ENCODE measurements around the gene IL20RB. TPM values are rescaled to one million over a fixed set of nuclear protein-coding genes. Genes with fewer than 3 reads are reported as not detected.
A peak's percentile ranks its signal among the peaks of the same experiment; 100 is the strongest.
"Not testable (repeated sequence)": the region's sequence is repeated elsewhere in the genome, so short reads cannot be mapped to it uniquely, and the experiment has no call there.

Gene IL20RB
- total and polyA plus RNA-seq, 4 donors = 0.14 to 1.3 (median 0.33) TPM

DNA sequence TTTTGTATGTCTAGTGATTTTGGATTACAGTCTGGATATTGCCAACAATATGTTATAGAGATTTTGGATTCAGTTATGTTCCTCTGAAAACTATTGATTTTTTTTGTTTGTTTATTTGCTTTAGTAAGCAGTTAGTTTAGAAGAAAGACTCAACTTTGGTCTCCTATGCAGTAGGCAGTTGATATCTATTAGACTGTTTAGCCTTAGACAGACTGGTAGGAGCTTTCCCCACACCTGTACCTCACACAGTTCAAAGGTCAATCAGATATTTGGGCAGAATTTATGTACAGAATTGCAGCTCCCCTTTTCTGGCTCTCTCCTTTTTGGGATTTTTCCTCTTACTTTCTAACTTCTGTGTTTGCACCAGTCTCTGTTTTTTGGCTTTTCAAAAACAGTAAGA, 42.3 kb downstream of the IL20RB start:
- Histone ChIP-seq H3K9me3 (ENCODE audit: control insufficient read depth in 4 of 4, low read length in 3 of 4) (peaks cover 0 to 3% (median 0%) of the 10 kb centered on the region in 4 donors), H3K9ac (ENCODE audit: low read depth in 1 of 2, low read length in 2 of 2) (no peak overlapping the region), H3K4me3 (ENCODE audit: low read depth in 1 of 3, low read length in 3 of 3) (no peak overlapping the region), H3K27me3 (ENCODE audit: control insufficient read depth in 4 of 4, insufficient read depth in 4 of 4, low read length in 3 of 4) (no peaks in the 10 kb centered on the region), H3K4me1 (ENCODE audit: control insufficient read depth in 4 of 4, insufficient read depth in 4 of 4, low read length in 3 of 4) (peaks cover 0 to 4% (median 2%) of the 10 kb centered on the region in 4 donors), H3K36me3 (ENCODE audit: control insufficient read depth in 4 of 4, insufficient read depth in 3 of 4, low read depth in 1 of 4, low read length in 3 of 4) (no peaks in the 10 kb centered on the region), H3K27ac (ENCODE audit: low read depth in 1 of 2, low read length in 2 of 2) (no peak overlapping the region)
- peak; percentile 19 to 48 for TF ChIP-seq HNF4A (conservative IDR thresholded peaks at IDR 0.05)
- no peak for TF ChIP-seq NR2F2 (IDR thresholded peaks at IDR 0.05)
- TF ChIP-seq SP1 (IDR thresholded peaks at IDR 0.05) = peak; percentile 27
- no peak for TF ChIP-seq EGR1 (IDR thresholded peaks at IDR 0.05; ENCODE audit: low read depth in 2 of 2)
- peak in 1 of 2 donors; percentile 17 for TF ChIP-seq RAD21 (IDR thresholded peaks at IDR 0.05)
- TF ChIP-seq, protein P1, sequence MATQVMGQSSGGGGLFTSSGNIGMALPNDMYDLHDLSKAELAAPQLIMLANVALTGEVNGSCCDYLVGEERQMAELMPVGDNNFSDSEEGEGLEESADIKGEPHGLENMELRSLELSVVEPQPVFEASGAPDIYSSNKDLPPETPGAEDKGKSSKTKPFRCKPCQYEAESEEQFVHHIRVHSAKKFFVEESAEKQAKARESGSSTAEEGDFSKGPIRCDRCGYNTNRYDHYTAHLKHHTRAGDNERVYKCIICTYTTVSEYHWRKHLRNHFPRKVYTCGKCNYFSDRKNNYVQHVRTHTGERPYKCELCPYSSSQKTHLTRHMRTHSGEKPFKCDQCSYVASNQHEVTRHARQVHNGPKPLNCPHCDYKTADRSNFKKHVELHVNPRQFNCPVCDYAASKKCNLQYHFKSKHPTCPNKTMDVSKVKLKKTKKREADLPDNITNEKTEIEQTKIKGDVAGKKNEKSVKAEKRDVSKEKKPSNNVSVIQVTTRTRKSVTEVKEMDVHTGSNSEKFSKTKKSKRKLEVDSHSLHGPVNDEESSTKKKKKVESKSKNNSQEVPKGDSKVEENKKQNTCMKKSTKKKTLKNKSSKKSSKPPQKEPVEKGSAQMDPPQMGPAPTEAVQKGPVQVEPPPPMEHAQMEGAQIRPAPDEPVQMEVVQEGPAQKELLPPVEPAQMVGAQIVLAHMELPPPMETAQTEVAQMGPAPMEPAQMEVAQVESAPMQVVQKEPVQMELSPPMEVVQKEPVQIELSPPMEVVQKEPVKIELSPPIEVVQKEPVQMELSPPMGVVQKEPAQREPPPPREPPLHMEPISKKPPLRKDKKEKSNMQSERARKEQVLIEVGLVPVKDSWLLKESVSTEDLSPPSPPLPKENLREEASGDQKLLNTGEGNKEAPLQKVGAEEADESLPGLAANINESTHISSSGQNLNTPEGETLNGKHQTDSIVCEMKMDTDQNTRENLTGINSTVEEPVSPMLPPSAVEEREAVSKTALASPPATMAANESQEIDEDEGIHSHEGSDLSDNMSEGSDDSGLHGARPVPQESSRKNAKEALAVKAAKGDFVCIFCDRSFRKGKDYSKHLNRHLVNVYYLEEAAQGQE (IDR thresholded peaks at IDR 0.05) = no peak
- TF ChIP-seq, protein P2, sequence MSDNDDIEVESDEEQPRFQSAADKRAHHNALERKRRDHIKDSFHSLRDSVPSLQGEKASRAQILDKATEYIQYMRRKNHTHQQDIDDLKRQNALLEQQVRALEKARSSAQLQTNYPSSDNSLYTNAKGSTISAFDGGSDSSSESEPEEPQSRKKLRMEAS (IDR thresholded peaks at IDR 0.05) = no peak
- DNase-seq (ENCODE audit: low spot score) = no peak

DNA sequence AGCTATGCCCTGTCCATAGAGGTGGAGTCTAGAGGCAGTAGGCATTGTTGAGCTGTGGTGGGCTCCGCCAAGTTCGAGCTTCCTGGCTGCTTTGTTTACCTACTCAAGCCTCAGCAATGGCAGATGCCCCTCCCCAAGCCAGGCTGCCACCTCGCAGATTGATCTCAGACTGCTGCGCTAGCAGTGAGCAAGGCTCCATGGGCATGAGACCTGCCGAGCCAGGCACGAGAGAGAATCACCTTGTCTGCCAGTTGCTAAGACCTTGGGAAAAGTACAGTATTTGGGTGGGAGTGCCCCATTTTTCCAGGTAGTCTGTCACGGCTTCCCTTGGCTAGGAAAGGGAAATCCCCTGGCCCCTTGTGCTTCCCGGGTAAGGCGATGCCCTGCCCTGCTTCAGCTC, 49.6 kb downstream of the IL20RB start:
- not testable (repeated sequence) for H3K27me3 ChIP-seq (ENCODE audit: control insufficient read depth in 4 of 4, insufficient read depth in 4 of 4, low read length in 3 of 4); H3K4me3 ChIP-seq (ENCODE audit: low read depth in 1 of 3, low read length in 3 of 3); H3K9me3 ChIP-seq (ENCODE audit: control insufficient read depth in 4 of 4, low read length in 3 of 4); H3K9ac ChIP-seq (ENCODE audit: low read depth in 1 of 2, low read length in 2 of 2); H3K4me1 ChIP-seq (ENCODE audit: control insufficient read depth in 4 of 4, insufficient read depth in 4 of 4, low read length in 3 of 4); H3K27ac ChIP-seq (ENCODE audit: low read depth in 1 of 2, low read length in 2 of 2); H3K36me3 ChIP-seq (ENCODE audit: control insufficient read depth in 4 of 4, insufficient read depth in 3 of 4, low read depth in 1 of 4, low read length in 3 of 4)
- peak; percentile 14 for DNase-seq (ENCODE audit: low spot score)
- WGBS = 91% methylated on average over 9 of the region's 9 CpGs

DNA sequence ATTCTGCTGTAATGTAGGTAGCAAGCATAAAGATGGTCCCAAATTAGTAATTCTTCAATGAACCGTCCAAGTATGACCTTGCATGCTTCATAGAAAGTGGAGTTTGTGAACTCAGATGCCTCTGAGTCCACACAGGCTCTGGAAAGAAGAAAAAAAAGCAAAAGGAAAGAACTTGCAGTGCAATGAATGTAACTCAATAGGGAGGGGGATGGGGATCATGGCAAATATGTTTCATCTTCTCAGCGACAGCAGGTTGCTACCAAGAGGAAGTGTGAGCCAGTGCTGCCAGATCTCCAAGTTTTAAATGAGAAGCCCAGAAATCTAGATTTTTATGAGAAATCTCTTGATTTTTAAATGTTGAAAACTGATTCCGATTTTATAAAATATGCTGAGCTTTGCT, 50.3 kb downstream of the IL20RB start:
- Histone ChIP-seq H3K36me3 (ENCODE audit: control insufficient read depth in 4 of 4, insufficient read depth in 3 of 4, low read depth in 1 of 4, low read length in 3 of 4) (no peaks in the 10 kb centered on the region), H3K4me1 (ENCODE audit: control insufficient read depth in 4 of 4, insufficient read depth in 4 of 4, low read length in 3 of 4) (no peaks in the 10 kb centered on the region), H3K27ac (ENCODE audit: low read depth in 1 of 2, low read length in 2 of 2) (no peak overlapping the region), H3K27me3 (ENCODE audit: control insufficient read depth in 4 of 4, insufficient read depth in 4 of 4, low read length in 3 of 4) (no peaks in the 10 kb centered on the region), H3K9ac (ENCODE audit: low read depth in 1 of 2, low read length in 2 of 2) (no peak overlapping the region), H3K4me3 (ENCODE audit: low read depth in 1 of 3, low read length in 3 of 3) (no peak overlapping the region), H3K9me3 (ENCODE audit: control insufficient read depth in 4 of 4, low read length in 3 of 4) (no peaks in the 10 kb centered on the region)
- no peak for DNase-seq (ENCODE audit: low spot score)
- TF ChIP-seq HNF4G (IDR thresholded peaks at IDR 0.05) (no peak), EGR1 (IDR thresholded peaks at IDR 0.05; ENCODE audit: low read depth in 2 of 2) (no peak), HNF4A (conservative IDR thresholded peaks at IDR 0.05) (no peak), GABPA (IDR thresholded peaks at IDR 0.05 in 1 of 2, conservative IDR thresholded peaks at IDR 0.05 in 1 of 2) (no peak), YY1 (IDR thresholded peaks at IDR 0.05) (no peak), NR2F2 (IDR thresholded peaks at IDR 0.05) (no peak), FOXA2 (IDR thresholded peaks at IDR 0.05) (no peak), SP1 (IDR thresholded peaks at IDR 0.05) (no peak), JUND (IDR thresholded peaks at IDR 0.05) (no peak)
- TF ChIP-seq, protein P3, sequence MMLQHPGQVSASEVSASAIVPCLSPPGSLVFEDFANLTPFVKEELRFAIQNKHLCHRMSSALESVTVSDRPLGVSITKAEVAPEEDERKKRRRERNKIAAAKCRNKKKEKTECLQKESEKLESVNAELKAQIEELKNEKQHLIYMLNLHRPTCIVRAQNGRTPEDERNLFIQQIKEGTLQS (IDR thresholded peaks at IDR 0.05) = no peak
- TF ChIP-seq, protein P1 (IDR thresholded peaks at IDR 0.05) = no peak
- TF ChIP-seq, protein P2 (IDR thresholded peaks at IDR 0.05) = no peak
- TF ChIP-seq, protein P4, sequence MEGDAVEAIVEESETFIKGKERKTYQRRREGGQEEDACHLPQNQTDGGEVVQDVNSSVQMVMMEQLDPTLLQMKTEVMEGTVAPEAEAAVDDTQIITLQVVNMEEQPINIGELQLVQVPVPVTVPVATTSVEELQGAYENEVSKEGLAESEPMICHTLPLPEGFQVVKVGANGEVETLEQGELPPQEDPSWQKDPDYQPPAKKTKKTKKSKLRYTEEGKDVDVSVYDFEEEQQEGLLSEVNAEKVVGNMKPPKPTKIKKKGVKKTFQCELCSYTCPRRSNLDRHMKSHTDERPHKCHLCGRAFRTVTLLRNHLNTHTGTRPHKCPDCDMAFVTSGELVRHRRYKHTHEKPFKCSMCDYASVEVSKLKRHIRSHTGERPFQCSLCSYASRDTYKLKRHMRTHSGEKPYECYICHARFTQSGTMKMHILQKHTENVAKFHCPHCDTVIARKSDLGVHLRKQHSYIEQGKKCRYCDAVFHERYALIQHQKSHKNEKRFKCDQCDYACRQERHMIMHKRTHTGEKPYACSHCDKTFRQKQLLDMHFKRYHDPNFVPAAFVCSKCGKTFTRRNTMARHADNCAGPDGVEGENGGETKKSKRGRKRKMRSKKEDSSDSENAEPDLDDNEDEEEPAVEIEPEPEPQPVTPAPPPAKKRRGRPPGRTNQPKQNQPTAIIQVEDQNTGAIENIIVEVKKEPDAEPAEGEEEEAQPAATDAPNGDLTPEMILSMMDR (IDR thresholded peaks at IDR 0.05; ENCODE audit: low read depth, low read length, missing input control) = no peak
- WGBS = 86% methylated on average over 3 of the region's 3 CpGs
